ENCODE results near the gene RHEB.
A peak's percentile ranks its signal among the peaks of the same experiment; 100 is the strongest.

RHEB gene

DNA sequence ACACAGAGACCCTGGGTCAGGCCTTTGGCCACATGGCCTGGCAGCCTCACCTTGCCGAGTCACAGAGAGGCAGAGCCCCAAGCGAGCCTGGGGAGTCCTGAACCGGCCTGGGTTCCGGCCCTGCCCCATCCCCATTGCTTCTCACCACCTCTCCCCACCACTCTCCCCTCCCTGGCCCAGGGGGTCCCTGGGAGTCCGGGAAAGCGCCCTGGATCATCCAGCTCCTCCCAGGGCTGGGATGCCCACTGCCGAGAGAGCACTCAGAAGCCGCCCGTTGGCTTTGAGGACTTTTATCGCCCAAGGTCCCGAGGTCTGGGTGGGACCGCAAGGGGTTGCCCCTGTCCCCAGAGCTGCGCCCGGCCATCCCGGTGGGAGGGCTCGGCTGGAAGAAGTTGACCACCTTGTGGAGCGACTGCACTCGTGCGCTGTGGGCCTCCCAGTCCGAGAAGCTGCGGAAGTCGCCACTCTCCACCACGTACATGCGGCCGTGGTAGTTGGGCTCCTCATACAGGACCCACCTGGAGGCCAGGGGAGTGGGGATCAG, 87.9 kb downstream of the RHEB start:
- no peak for DNase-seq (ENCODE audit: low spot score)

DNA sequence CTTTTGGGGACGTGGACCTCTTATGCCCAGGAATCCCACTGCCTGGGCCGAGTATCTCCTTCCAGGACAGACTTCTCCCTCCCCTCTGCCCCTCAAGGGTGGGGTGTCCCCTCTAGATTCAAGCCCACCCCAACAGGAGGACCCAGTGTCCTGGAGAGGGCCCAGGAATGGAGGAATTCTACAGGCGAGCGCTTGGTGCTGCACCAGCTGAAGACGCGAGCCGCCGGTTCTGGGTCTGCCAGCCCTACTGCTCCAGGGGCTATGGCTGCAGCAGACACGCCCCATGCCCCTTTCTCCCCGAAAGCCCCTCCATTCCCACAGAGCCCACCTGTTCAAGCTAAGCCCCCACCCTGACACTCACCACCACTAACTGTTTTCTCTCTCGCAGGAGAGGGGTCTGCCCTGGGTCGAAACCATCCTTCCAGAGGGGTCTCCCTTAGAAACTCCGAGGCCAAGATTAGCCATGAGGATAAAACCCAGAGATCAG, 88.4 kb downstream of the RHEB start:
- DNase-seq (ENCODE audit: low spot score) = no peak

DNA sequence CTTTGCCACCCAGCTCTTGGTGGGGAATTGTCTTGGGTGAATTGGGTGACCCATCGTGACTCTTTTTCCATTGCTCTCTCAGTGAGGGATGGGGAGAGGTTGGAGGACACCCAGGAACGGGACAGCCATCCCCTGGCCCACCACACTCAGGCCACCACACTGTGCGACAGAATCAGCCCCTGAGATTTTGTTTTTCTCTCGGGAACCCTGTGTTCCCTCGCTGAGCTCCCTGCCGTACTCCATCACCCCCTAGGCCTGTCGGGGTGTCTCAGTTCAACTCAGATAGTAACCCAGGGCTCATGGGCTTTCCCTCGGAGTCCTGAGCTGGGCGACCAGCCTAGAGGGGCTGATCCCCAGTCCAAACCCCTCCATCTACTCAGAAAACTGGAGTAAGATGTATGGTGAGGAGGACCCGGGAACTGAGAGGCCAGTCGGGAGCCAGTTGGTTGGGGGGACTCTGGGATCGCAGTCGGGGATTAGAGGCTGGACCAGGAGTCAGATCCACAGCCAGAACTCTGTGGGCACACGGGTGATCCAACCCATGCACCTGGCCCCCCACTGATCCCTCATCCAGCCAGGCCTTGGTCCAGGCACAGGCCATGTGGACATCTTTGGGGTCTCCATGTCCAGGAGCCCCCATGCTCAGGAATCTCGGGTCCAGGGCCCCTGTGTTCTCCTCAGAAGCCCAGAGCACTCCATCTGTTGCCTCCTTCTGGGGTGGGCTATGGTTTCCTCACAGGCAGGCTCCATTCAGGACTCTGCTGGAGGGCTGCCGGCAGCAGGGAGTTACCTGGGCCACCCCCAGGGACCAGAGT, 89.1 kb downstream of the RHEB start:
- DNase-seq (ENCODE audit: low spot score) = no peak

DNA sequence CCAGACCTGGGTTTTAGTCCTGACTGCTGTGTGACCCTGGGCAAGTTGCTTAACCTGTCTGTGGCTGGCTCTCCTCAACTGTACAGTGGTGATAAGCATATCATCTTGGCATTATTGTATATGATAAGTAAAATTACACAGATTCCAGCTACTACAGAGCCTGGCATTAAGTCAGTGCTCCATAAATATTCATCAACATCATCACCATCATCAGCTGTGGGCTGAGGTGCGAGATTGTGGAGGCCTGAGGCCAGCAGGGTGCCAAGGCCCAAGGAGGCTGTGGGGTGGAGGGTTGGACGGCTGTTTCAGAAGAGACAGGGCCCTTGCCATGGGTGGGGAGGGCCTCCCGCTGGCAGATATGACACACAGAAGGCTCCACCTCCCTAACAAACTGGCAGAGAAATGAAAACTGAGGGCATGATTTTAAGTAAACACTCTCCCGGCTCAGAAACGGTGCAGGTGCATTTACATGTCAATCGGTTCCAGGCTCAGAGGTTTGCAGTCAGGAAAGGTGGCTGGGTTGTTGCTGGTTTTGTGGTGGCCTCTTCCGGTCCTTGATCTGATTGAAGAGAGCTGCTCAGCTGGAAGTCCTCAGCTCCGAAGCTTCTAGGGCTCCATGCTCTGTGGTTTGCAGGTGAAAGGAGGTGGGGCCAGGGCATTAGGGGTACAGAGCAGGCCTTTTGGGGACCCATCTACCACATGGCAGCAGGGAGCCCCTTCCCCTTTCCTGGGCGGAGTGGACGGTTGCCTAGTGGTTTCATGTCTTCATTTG, 89.9 kb downstream of the RHEB start:
- DNase-seq (ENCODE audit: low spot score) = peak; percentile 81

DNA sequence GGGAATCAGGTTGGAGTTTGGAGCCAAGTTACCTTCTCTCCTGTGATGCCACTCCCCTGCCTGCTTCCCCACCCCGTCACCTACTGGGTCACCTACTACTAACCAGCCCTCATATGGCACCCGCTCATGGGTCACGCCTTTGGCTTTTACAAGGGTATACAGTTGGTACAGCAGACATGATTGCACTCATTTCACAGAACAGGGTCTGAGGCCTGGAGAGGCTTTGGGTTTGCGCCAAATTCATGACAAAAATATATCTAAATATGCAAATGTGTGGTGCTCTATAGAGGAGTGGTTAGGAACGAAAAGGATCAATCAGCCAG, 90.5 kb downstream of the RHEB start:
- DNase-seq (ENCODE audit: low spot score) = no peak

DNA sequence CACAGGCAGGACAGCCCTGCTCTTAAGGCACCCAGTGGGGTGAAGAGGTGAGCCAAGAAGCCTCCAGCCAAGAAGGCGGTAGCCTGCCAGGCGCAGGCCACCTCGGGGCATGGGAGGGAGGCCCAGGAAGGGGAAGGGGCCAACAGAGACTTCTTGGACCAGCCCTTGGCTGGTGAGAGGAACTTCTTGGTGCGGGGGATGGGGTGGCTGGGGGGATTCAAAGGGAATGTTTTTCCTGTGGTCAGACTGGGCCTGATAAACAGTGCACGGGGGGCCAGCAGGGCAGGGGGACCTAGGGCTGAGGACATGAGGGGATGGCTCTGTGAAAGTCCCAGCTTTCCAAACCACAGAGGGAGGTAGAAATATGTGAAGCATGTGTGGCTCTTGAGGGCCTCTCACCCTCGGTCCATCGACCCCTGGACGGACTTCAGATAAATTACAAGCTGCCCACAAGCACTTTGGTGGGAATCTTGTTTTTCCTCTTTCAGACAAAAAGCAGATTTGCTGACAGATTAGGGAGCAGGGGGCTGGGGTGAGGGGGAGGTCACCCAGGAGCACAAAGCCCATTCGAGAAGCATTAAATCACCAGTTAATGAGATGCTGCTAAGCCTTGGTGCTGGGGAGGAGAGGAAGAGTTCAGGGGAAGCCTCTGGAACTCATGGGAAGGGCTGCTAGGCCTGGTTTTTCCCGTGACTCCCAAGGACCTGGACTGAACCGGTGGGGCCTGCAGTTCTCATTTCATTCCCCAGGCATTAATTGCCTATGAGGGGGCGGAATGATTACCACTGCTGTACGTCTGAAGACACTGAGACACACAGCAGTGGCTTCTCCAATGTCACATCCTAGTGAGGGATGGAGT, 91.1 kb downstream of the RHEB start:
- no peak for DNase-seq (ENCODE audit: low spot score)

DNA sequence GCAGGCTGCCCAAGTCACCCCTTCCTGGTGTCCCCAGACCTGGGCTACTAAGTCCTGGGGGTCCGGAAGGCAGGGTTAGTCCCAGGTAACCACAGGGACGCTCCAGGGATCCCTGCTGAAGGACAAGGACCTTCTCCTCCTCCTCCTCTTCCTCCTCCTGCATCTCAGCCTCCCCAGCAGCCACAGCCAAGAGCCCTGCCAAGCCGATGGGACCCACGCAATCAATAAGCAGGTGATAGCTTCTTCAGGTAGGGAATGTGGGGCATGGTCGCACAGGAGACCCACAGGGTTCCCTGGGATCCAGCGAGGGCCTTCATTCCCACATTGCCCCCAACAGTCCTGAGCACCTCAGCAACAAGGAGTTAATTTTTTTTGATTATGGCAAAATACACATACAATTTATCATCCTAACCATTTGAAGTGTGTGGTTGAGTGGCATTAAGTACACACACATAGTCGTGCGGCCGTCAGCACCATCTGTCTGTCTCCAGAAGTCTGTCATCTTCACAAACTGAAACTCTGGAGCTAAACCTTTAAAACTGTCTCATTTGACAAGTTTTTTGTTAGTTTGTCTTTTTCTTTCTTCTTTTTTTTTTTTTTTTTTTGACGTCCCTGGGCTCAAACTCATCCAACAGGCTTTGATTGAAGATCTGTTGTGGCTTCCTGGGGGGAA, 91.9 kb downstream of the RHEB start:
- DNase-seq (ENCODE audit: low spot score) = no peak

DNA sequence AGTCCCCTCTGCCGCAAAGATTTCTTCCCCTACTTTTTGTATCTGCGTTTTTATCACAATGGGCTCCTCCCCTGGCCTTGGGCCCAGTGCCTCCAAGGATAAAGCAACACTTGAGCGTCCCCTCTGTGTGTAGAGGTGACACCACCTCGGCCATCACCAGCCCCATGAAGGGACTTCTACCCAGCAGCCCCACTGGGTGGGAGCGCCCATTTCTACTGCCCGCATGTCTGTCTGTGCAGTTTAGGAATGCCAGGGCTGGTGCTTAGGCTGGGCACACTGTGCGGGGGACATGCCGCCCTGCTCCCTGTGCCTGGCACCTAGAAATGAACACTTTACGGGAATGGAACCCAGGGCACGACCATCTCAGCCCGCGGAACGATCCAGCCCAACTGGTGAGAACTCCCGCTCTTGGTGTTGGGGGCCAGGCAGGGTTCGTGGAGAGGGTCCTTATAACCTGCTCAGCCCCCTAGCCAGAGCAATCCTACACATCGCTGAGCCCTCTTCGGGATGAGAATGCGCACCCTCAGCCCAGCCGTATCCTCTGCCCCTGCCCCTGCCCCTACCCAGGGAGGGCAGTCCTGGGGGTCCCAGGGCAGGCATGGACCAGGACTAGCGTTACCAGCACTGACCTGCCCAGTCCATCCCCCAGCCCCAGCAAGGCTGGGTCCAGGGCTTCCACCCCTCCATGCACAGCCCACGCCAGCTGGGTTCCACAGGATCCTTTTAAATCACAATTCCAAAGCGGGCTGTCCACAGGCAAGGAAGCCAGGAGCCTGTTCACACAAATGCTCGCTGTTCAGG, 92.6 kb downstream of the RHEB start:
- DNase-seq (ENCODE audit: low spot score) = no peak

DNA sequence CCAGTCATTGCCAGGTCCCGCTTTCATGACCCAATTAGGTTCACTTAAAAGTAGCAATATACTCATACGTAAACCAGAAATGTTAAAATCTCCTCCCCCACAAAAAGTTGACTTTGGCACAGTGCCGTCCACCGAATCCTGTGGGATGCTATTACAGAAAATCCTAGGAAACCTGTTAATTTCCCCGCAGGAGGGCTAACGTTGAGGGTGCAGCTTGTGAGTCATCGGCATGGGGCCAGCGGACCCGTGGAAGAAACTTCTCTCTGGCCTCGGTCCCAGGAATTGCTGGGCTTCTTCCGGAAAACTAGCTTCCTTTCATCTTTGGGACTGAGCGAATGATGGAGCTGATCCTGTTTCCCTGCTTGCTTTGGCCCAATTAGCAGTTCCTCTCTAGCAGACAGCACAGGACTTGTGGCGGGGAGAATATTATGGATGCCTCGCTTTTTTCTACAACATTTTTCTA, 93.2 kb downstream of the RHEB start:
- no peak for DNase-seq (ENCODE audit: low spot score)

DNA sequence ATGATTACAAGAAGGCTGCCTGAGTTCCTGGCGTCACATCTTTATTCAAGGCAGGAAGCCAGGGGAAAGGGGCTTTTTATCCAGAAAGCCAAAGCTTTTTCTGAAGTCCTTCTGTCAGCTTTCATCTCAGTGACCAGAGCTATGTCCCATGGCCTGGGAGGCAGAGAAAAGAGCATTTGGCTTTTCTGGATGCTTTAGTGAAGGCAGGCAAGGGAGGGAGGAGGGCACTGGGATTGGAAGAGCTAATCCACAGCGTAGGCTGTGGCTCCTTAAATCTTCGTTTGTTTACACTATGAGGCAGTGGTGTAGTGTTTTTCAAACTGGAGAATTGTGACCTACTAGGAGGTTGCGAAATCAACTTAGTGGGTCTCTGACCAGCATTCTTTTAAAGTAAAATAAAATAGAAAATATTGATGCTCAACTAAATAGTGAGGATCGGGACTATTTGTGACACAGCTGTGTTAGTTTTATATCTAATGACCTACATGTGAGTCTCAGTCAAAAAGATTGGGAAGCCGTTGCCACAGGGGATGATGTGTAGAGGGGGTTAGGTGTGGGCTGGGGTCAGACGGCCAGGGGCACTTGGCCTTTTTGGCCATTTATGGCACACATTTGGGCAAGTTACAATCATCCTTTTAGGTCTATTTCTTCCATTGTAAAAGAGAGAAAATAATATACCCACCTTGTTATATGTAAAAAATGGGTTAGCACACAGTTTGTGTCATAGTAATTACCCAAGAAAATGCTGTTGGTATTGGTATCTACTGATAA, 93.8 kb downstream of the RHEB start:
- no peak for DNase-seq (ENCODE audit: low spot score)

DNA sequence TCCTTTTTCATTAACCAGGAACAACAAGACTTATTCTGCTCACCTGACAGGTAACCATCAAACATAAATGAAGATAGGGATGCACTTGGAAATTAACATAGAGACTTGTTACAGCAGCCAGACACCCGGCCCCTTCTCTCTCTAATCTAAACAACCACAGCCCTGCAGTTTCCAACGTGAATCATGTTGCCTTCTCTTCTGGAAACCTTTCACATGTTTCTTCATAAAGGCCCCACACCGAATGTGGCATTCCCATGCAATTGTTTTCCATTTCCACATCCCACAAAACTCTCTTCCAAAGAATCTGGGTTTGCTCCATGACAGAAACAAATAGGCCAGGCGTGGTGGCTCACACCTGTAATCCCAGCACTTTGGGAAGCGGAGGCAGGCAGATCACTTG, 94.9 kb downstream of the RHEB start:
- DNase-seq (ENCODE audit: low spot score) = no peak

DNA sequence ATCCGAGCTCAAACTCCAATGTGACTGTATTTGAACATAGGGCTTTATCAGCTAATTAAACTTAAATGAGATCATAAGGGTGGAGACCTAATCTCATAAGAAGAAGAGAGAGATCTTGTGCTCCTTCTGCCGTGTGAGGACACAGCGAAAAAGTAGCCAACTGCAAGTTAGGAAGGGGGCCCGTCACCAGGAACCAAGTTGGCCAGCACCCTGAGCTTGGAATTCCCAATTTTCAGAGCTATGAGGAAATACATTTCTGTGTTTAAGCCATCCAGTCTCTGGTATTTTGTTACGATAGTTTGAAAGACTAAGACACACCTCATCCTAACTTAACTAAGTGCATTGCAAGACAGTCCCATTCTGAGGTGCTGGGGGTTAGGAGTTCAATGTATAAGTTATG, 95.8 kb downstream of the RHEB start:
- DNase-seq (ENCODE audit: low spot score) = no peak

DNA sequence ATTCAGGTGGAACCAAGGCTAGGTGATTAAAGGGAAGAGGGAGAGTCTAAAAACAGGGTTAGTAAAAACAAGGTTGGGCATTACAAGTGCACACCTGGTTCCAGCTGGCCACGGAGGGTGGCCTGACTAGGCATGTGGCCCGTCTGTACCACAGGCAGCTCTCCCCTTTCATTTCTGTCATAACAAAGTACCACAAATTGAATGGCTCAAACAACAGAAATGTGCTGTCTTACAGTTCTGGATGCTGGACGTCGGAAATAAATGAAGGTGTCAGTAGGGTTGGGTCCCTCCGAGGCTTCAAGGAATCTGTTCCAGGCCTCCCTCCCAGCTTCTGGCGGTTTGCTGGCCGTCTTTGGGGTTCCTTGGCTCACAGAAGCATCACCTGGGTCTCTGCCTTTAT, 96.5 kb downstream of the RHEB start:
- DNase-seq (ENCODE audit: low spot score) = no peak

DNA sequence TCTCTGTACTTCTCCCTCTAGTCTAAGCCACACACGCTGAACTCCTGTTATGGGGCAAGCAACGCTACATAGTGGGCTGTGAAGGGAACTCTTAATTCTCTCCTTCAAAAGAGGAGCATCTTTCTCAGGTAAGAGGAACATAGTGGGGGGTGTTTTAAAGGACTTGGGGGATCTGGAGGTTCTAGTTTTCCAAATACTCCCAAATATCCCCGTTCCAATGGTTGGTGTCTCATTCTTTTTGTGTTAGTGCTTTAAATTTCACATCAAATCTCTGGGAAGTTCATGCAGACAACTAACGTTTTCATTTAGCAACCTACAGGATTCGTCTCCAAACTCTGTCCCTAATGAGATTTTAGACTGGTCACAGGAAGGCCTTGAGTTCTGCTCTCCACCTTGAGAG, 97.5 kb downstream of the RHEB start:
- no peak for DNase-seq (ENCODE audit: low spot score)

DNA sequence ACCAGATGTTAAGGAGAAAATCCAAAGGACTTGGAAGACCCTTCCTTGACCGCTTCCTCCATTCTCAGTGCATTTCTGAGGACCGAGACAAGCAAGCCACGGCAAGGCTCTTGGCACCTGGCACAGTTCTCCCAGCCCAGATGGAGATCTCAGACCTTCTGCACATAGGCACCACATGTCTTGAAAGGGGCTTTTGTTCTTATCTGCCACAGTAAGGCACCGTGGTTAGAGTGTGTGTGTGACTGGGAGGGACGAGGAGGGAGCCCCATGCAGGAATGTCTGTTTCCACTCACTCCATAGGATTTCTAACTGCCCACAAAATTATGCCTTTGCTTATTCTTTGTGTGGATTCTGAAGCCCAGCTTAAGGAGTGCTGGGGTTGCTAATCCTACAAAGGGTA, 99.6 kb downstream of the RHEB start:
- DNase-seq (ENCODE audit: low spot score) = no peak

DNA sequence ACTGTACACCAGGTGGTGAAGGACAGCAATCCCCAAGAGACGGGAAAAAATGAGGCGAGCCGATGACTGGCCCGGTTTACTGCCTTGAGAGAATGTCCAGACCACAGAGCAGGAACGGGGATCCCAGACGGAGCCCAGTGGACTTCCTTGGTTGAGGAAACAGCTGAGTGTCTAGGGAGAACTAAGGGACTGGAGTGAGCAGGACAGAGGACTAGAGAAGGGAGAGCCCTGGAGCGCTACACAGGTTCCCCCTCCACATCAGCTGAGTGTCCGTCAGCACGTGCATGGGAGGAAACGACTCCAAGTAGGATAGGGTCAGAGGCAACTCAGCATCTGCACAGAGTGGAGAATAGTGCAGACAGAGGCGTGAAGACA, 102.8 kb downstream of the RHEB start:
- DNase-seq (ENCODE audit: low spot score) = no peak

DNA sequence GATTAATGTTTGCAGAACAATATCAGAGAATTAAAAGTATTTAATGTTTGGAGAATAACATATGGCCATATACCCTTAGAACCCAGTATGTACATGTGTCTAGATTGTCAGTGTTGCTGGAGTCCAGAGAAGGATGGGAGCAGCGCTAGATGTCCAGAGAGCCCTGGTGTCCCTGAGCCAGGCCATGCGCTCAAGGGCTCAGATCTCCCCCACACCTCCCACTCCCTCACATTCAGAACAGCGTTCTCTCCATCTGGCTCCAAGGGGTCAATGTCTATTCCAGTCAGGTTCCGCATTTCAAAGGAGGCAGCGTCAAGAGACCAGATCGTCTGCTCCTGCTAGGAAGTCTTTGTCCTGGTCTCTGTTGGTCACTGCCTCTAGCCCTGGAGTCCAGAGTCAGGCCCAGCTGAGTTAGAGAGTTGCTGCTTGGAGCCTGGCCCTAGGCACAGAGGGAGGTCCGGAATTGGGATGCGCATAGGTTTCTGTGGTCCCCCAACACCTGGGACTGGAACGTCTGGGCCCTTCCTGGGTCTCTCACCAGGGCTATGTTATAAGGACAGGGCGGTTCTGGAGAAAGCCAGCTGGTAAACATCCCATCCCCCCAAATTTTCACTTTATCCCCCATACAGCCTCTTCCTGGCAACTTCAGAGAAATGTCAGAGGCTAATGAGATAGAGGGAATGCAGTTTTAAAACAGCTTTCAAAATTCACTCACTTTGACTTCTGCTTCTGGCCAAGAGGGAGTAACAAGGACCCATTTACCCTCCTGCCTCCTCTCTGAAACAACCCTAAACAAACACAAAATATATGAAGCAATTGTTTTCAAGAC, 103.4 kb downstream of the RHEB start:
- DNase-seq (ENCODE audit: low spot score) = no peak

All from CD4-positive, alpha-beta T cell treated with Interleukin-6 at 100 ng/mL for 8 hours (primary cell).